Measurements from ENCODE around the gene TMCC2. TPM values are rescaled to one million over a fixed set of nuclear protein-coding genes. Genes with fewer than 3 reads are reported as not detected.

Gene TMCC2
- total and polyA plus RNA-seq, 2 donors (not counting 1 experiment from before 2014, with no cell fraction given) = 2.0 to 4.0 TPM

- no peak overlapping the region for H2AFZ ChIP-seq (ENCODE audit: insufficient read depth, low read depth, low read length, poor library complexity, severe bottlenecking)
- H4K20me1 ChIP-seq (ENCODE audit: control insufficient read depth, insufficient read depth, low read length, poor library complexity, severe bottlenecking) = peaks cover 81% of the 10 kb centered on the region
- intact Hi-C loops (cut with micrococcal nuclease) = loop anchor here (10.0 kb wide), 1 partner anchor 316 kb away; the partner anchor contains the start of gene ELK4
- CTCF ChIA-PET = interaction anchor here (1.2 to 56.6 kb wide), 6 partner anchors 7 to 206 kb away, joined by 3 to 2421 read pairs (median 4); partner anchors contain the start of gene NUAK2
- Mint-ChIP-seq H3K4me3 (peak overlapping the region; percentile 97), H3K27me3 (no peaks in the 10 kb centered on the region), H3K27ac (peak overlapping the region; percentile 88), H3K9me3 (ENCODE audit: insufficient read depth) (no peaks in the 10 kb centered on the region), H3K4me1 (peaks cover 69% of the 10 kb centered on the region)
- TF ChIP-seq EZH2 (IDR thresholded peaks at IDR 0.05; ENCODE audit: borderline replicate concordance, insufficient read depth, low read depth, low read length, poor library complexity, severe bottlenecking) = no peak
- TF ChIP-seq CTCF (IDR thresholded peaks at IDR 0.05) = no peak
- ATAC-seq (ENCODE audit: low read depth) = no peak
- peak overlapping the region; percentile 85 for H3K9ac ChIP-seq (ENCODE audit: low read length)
- H3K9me3 ChIP-seq (ENCODE audit: control extremely low read depth in 1 of 3, control insufficient read depth in 2 of 3, insufficient read depth in 1 of 3, low read length in 2 of 3) = no peaks in the 10 kb centered on the region
- no peak for DNase-seq
- H3K4me2 ChIP-seq (replicated peaks; ENCODE audit: low read depth, low read length, poor library complexity, severe bottlenecking) = peak overlapping the region; percentile 96
- peak overlapping the region; percentile 65 to 98 (median 96) for H3K4me3 ChIP-seq (ENCODE audit: control extremely low read depth in 1 of 5, extremely low read depth in 1 of 5, insufficient read depth in 1 of 5, low read depth in 2 of 5, low read length in 4 of 5)
- peak overlapping the region in 1 of 2 donors; percentile 98 for H3K27ac ChIP-seq (ENCODE audit: low read length in 2 of 2)
- peaks cover 62 to 68% of the 10 kb centered on the region in 2 donors for H3K4me1 ChIP-seq (ENCODE audit: control insufficient read depth in 2 of 2, insufficient read depth in 2 of 2, low read length in 2 of 2)
- POLR2A ChIA-PET = interaction anchor here (0.9 to 17.1 kb wide), 5 partner anchors 7 to 42 kb away, joined by 3 to 372 read pairs (median 6); no protein-coding TSS in a partner anchor
- peaks cover 0 to 34% of the 10 kb centered on the region in 2 experiments for H3K36me3 ChIP-seq (replicated peaks in 1 of 2; ENCODE audit: control extremely low read depth in 1 of 2, control insufficient read depth in 1 of 2, extremely low read depth in 1 of 2, insufficient read depth in 2 of 2, low read length in 1 of 2)
- WGBS (ENCODE audit: insufficient coverage) = 43% methylated on average over 3 of the region's 6 CpGs
- H3K27me3 ChIP-seq (replicated peaks in 1 of 4; ENCODE audit: control extremely low read depth in 1 of 4, control insufficient read depth in 3 of 4, insufficient read depth in 4 of 4, low read length in 3 of 4) = no peaks in the 10 kb centered on the region
- H3K79me2 ChIP-seq (ENCODE audit: control insufficient read depth, insufficient read depth, low read length) = peaks cover 99% of the 10 kb centered on the region
Observed at GRCh38 chr1:205318231-205318991, 90.7 kb downstream of the TMCC2 start.
